ENCODE measurements around the gene TSSC4.

Gene TSSC4

GRCh38 chr11:2451916-2452315 is 51.4 kb downstream of the TSSC4 start:
- no peak for DNase-seq

GRCh38 chr11:2452321-2453012 is 51.9 kb downstream of the TSSC4 start:
- DNase-seq, result no peak

- no peak for DNase-seq
These were observed 52.9 kb downstream of the TSSC4 start for GRCh38 chr11:2453436-2453835.

Measured in NCI-H82 (cell line).